OCI-LY3 (cell line): ENCODE data around the gene PRDM11.

Experiments
- CTCF ChIP-seq: fragments of 200-600, 300-600 bp; sonication (generic); IDR thresholded peaks from 2 replicates; pipeline ENCODE4 v1.5.1; 2014; ENCODE audit warnings: antibody characterized with exemption, low read length, low read depth
- EZH2phosphoT487 ChIP-seq: fragments of 200-600 bp; shearing (Covaris generic); IDR thresholded peaks from 2 replicates; pipeline ENCODE4 v1.6.1; 2018; ENCODE audit warnings: antibody characterized with exemption, mixed run types, low read depth

GRCh38 chr11:45162916-45163879 is 16.8 kb downstream of the PRDM11 start:
- TF ChIP-seq CTCF, result no peak
- TF ChIP-seq EZH2phosphoT487, result no peak
